Embryonic facial prominence (tissue), 1 donor: Measurements from ENCODE around the gene WDFY4.

ENCODE experiments used
- DNase-seq: peaks from one replicate; pipeline ENCODE4 v3.0.0-alpha.2; 2016; ENCODE audit errors: extremely low spot score

WDFY4 gene

DNA sequence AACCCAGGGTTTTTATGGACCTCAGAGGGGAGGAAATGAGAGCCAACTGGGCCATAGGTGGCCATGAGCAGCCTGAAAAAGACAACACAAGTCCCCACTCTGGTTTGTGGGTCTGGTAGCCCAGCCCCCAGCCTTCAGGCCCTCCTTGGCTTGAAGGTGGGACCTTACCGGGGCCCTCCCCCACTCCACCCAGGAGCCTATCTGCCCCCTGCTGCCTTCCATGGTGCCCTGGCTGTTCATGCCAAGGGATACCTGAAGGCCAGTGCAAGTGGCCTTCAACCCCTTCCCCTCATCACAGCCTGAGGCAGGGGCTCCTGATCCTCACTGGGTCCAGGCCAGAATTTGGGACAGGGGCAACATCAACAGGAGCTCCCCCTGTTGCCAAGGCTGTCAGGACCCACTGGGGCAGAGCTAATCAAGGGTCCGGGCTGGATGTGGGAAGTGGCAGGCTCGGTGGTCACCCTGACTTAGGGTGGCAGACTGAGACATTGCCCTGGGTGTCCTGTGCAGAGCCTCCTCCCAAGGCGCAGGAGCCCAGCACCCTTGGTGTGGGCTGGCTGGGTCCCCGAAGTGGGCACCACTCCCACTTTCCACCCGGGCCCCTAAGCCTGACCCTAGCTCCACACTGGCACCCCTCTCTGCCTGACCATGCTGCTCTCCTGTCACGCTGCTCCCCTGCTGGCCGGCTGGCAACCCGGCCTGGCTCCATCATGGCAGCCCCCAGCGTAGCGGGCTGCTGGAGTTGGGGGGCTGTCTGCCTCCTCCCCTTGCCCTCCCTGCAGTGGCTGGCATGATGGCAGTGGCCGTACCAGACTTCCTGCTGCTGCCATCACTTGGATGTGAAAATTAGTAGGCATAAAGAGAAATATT lies 6.4 kb downstream of the WDFY4 start:
- no peak for DNase-seq

DNA sequence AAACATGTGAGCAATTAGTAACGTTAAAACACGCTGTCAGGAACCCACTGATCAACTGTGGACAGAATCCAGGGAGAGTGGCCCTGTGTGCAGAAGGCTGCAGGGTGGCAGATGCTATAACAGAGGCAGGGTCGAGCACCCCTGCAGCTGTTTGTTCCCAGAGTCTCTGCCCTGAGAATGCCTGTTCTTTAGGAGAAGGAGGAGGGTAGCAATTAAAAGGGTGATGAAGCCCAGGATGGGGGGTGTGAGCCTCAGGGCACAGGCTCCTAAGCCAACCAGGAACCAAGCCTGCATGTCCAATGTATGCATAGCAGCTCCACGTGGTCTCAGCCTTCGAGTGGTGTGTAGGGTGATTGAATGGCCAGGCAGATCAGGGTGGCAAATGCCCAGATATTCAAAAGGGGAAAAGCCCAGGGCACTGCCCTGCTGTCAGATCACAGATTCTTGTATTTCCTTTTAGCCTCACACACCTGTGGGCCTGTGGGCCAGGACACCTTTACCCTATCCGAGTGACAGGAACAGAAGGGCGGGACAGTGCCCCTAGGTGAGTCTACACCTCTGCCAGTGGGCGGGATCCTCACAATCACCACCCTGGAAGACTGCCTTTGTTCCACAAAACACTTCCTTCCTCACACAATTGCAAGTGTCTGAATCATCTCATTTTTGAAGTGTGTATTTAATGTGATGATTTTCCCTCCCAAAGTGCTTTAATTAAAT lies 7.3 kb downstream of the WDFY4 start:
- DNase-seq = no peak

DNA sequence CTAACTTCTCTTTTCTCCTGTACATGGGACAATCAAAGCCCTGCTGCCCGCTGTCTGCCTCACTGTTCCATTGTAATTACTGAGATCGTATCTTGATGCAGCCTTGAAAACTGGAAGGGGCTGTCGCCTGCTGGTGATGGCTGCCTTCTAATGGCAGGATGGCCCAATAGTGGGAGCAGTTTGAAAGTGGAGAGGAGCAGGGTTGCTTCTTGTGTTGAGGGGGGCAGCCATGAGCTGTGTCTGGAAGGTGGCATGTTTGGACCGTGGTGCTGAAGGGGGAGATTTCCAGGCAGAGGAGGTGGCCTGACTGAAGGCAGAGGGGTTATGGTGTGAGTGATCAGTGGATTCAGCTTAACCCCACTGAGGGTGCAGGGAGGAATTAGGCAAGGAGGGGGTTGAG lies 8.1 kb downstream of the WDFY4 start:
- no peak for DNase-seq

DNA sequence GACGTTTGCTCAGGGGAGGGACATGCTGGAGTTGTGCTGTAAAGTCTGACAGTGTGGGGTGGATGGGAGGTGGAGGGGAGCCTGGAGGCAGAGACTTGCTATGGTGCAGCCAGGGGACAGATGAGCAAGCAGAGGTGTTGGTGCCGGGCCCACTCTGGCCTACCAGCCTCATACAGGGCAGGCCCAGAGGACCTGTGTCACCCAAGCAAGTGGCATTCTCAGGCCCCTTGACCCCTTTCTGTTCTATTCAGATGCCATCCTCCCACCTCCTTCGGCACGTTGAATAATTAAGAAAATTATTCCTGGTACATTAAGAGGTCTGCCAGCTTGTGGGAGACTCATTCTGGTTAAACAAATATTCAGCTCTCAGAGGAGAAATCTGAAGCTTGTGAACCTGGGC lies 8.5 kb downstream of the WDFY4 start:
- no peak for DNase-seq

DNA sequence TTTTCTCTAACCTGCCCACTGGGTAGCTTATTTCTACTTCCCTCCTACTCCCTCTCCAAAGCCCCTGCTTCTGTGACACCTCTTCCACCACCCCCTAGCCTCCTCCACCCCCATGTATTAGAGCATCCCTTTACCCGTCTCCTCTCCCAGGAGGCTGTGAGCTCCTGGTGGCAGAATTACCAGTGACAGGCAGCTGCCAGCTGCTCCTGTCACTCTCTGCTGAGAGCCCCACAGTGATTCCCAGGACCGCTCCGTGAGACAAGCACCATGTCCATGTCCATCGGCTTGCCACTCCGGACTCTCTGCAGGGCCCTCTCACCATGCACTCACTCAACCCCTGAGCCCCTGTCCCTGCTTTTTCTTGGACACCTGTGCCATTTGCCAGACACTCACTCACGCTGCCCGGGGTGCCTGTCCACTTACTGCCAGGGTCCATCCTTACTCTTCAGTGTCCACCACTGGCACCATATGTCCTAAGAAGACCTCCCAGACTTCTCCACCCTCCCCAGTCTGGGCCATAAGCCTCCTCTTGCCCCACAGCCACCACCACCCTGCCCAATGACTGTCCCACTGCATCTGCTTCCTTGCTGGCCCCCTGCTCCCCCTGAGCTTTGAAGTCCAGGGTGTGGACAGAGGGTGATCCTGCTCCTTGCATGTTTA lies 9.8 kb downstream of the WDFY4 start:
- no peak for DNase-seq

DNA sequence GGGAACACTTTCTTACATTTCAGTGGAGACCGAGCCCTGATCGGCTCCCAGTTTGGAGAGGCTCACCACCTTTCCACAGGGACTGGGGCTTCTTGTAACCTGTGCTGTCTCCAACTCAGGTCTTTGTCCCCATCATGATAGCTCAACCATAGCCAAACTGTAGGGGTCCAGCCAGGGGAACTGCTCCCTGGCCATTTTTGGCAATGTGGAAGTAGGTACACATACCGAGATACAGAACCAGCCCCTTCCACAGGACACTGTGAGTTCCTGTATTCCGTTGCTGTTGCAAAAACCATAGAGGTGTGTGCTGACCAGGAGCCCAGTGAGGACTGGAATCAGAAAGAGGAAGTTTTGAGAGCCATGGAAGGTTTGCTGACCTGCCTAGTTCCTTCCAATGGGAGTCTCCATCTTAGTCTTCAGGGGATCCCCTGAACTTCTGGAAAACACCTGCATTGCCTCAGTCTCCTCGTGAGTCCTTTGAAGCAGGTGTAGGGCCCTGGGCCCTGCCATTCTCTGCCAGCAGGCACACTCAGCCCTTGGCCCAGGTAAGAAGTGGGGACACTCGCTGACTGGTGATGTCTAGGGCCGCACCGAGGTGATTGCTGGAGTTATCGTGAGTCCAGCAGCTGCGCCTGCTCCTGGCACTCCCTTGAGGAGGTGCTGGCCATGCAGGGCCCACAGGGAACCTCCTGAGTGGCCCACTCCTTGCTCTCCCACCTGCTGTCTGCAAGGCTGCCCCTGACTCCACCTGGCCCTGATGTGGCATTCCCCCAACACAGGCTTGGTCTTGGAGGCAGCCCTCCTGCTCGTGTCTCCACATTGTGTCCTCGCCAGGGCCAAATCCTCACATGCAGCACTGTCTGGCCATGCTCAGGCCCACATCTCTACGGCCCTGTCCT lies 11.2 kb downstream of the WDFY4 start:
- no peak for DNase-seq

DNA sequence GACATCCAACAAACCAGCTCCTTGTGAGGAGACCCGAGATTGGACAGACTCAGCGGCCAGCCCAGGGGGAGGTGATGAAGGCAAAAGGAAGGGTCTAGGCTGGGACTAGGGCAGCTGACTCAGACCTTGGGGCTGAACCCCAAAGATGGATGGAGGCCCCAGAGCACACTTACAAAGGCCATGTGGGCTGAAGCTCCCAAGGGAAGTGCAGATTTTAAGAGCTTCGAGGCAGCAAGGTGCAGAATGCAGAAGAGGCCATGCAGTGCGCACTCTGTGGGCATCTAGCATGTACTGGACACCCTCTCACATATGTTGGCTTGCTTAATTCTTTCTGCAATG lies 11.8 kb downstream of the WDFY4 start:
- DNase-seq = no peak

DNA sequence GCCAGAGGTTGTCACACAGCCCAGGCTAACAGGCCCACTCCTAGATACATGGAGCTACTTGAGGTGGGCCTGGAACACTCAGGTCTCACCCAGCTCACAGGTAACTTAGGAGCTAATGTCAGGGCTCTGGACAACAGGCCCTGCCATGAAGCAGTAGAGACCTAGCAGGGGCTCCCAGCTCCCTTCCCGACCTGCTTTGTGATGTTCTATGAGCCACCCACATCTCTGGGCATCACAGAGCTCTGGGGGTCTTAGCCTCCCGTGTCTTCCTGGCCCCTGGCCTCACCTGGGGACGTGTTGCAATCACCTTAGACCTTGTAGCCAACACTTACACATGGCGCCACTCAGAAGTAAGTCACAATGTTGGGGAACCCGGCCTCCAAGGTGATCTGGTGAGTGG lies 12.4 kb downstream of the WDFY4 start:
- DNase-seq = no peak

DNA sequence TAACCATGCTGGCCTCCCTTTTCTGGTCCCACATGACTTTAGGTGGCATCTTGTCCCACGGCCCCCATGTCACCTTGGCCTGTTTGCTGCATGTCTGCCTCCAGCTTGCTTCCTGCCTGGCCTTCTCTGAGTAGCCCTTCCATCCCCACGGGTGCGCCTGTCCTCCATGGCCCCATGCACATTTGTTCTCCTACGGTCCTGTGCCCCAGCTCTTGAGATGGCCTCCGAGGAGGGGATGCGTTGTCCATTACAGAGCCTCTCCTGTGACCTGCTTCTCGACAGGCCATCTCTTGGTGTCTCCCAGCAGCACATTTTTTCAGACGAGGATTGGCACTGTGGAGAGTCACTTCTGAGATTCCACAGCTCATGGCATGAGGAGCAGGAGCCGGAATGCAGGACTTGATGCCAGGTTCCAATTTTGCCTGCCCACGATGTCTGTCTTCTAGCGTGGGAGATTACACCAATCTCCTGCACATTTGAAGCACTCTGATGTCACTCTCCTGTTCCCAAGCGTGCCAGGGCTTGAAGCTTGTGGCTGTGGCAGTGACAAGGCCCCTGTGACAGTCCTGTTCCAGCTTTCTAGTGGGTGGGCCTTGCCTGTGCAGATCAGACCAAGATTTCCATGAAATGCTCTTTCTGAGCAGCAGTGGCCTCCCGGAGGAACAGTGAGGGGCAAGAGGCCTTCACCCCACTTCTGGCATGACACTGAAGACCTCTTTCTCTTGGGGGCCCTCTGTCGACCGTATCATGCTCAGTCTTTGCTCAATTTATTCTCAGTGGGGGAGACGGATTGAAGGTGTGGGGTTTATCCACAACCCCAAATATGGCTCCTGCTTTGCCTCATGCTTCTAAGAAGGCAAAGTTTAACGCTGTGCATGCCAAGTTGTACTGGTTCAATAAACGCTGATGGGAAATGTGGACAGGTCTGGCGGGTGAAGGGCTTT lies 13.4 kb downstream of the WDFY4 start:
- DNase-seq = no peak

DNA sequence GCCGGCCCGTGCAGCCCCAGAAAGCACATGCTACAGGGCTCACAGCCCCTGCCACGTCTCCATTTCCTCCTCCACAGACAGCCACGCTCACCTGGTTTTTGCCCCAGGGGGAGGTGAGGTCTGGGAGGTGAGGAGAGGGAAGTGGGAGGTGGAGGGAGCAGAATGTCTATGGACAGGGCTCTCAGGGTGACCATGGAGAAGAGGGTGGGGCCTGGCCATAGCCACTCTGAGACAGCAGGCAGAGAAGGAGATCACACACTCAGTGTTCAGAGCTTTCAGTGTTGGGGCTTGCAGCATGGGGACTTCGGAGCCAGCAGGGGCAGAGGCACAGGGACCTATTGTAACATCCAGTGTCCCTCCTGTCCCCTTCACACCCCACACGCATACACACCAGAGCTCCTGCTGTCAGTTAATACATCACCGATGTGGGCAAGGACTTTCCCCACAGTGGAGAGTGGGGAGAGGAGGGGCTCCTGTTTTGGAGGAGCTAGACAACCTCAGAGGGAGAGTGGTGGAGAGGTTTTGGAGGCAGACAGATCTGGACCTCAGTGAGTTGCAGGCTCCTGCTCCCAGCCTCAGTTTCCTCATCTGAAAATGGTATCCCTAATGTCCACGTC lies 14.4 kb downstream of the WDFY4 start:
- no peak for DNase-seq

DNA sequence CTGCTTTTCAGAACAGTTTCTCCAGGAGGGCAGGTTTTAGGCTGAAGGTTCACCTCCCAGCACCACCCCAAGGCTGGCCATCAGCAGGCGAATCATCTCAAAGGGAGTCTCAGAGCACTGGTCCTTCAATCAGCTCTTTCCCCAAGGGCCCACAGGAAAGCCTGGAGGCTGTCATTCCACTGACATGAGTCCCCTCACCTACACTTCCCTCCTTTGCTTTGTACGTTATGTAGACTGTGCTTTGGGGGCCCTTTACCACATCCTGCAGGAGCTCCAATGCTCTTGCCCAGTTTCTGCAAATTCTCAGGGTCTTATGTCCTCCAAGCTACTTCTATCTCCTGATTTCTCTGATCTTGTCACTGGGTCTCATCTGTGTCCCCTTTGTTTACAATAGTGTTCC lies 15.4 kb downstream of the WDFY4 start:
- no peak for DNase-seq

DNA sequence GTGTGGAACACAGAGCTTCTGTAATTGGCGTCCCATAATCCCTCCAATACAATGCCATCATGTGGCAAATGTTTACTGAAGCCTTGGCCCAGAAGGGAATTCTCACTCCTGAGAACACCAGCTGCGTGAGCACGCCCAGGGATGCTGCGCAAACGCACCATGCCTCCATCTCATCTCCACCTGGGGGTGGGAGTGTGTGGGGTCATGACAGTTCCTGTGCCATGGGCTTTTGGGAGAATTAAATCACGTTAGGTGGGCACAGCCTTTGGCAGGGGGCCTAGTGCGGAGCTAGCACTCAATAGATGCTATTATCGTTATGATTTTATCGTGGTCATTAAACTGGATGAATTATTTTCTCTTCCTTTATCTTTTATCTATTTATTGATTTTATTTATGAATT lies 15.8 kb downstream of the WDFY4 start:
- no peak for DNase-seq

DNA sequence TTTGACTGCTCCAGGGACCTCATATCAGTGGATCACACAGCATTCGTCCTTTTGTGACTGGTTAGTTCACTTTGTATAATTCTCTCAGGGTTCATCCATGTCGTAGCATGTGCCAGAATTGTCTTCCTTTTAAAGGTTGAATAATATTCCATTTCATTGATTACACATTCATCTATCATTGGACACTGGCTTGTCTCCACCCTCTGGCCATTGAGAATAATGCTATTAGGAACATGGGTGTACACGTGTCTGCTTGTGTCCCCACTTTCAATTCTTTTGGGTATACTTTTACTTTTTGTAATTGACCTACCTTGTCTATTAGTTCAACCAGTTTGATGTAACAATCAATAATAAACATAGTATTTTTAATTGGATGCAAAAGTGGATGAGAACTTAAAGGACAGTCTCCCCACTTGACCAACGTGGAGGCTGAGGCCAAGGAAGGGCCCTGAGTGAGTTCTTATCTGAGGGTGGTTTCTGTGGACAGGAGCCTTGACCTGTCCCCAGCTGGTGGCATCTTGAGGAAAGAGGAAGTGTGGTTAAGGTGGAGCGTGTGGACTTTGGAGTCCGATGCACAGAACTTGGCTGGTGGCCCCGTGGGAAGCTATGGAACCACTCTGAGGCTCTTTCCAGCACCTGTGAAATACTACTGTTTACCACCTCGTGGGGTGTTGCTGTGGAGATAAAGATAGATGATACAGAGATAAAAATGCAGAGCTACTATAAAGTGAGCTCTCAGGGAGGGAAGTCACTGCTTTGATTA lies 16.6 kb downstream of the WDFY4 start:
- no peak for DNase-seq

DNA sequence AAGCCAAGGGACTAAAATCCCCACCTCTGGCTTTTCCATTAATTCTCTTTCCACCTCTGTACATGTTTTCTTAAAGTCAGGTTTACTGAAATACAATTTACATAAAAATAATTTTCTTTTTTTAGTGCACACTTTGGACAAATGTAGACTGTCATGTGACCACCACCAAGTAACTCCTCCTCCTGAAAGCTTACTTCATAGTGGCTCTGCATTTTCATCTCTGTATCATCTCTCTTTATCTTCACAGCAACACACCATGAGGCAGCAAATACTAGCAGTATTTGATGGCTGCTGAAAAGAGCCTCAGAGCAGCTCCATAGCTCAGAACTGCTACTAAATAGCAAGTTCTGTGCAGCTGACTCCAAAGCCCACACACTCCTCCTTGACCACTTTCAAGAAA lies 17.3 kb downstream of the WDFY4 start:
- no peak for DNase-seq

DNA sequence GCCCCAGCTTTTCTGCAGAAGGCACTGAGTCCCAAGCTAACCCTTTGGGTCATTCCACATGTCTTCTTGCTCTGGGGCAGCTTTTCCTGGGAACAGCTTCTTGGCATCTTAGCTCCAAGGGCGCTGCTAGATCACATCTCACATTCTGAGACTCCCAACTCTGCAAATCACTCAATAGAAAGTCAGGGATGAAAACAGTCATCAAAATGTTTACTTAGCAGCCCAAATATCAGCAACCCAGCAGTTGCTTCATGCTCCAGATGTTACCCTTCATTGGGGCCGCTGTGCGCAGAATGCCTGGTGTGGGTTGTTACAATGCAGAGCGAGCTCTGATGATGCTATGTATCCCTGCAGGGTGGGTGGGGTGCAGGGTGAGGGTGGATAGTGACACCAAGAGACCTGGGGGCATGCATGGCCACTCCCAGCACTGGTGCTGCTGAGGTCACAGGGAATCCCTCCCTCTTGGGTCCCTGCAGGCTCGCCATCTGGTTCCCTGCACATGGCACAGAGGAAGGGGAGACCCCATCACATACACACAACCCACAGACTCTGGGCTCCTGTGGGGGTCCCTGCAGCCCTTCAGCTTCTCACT lies 19.0 kb downstream of the WDFY4 start:
- no peak for DNase-seq

DNA sequence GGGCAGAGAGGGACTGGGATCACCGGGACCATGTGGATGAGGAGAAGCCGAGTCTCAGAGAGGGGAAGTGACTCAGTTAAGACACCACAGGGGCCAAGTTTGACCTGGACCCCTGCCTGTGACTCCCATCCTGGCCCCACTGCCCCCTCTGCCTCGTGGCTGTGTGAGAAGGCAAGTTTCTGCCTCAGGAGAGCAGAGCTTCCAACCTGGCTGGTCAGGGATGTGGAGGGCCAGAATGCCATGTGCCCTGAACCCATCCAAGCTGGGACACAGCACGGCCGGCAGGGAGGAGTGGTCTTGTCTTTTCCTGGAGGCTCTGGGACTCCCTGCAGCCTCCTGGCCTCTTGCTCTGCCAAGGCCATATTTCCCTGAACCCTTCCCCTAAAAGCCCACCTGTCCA lies 19.5 kb downstream of the WDFY4 start:
- DNase-seq = no peak

DNA sequence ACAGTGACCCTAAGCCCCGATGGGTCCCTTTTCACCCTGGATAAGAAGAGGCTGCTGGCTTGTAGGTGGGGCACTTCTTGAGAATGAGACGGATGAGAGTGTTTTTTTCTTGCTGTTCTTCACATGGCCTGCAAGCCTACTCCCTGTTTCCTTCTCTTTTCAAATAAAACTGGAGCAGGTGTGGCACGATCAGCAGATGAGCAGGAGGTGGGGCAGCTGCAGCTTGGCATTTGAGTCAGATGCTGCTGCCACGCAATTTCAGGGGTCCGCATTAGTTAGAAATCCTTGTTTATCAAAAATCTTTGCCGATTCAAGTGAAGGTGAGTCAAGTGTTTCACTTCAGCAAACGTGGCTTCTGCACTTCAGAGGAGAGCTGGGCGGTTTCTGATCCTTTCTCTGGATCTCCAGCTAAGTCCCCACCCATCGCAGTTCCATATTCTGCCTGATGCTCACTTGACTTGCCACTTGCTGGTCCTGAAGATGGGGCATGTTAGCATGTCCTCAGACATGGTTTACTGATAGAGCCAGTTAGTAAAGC lies 20.8 kb downstream of the WDFY4 start:
- no peak for DNase-seq

DNA sequence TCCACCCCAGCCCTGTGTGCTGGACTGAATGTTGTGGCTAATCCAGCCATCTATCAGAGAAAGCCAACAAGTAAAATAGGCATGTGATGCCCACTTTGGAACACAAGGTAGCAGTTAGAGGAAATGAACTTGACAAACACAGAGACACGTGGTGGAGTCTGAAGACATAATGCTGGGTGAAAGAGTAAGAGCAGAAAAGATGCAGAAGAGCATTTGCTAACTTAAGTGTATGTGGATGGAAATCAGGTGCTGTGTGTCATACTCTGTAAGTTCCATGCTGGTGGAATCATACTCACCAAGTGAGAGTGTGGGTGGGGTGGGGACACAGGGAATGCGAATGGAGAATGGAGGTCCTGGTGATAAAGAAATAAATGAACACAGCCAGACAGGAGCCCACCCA lies 22.8 kb downstream of the WDFY4 start:
- no peak for DNase-seq

DNA sequence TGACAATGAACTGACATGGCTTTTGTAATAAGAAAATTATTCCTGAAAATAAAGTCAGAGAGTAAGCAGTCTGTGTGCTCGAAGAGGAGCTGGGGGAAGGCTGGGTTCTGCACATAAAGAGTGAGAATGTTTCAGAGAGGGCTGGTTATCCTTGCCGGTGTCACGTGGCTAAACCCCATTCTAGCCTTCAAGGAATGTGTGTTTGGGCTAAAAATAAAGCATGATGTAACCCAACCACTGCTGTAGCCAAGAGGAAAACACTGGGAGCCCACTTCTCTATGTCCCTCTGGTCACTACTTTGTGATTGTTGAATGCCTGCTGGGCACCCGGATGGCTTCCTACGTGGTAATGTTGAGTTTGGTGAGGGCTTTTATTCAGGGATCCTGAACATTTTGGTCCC lies 23.5 kb downstream of the WDFY4 start:
- DNase-seq = no peak
